Measurements from ENCODE around the gene RAB11FIP3. TPM values are rescaled to one million over a fixed set of nuclear protein-coding genes. Genes with fewer than 3 reads are reported as not detected.

Gene RAB11FIP3
- total RNA-seq, 1 experiment from 2014 or later, result 37.1 TPM

DNA sequence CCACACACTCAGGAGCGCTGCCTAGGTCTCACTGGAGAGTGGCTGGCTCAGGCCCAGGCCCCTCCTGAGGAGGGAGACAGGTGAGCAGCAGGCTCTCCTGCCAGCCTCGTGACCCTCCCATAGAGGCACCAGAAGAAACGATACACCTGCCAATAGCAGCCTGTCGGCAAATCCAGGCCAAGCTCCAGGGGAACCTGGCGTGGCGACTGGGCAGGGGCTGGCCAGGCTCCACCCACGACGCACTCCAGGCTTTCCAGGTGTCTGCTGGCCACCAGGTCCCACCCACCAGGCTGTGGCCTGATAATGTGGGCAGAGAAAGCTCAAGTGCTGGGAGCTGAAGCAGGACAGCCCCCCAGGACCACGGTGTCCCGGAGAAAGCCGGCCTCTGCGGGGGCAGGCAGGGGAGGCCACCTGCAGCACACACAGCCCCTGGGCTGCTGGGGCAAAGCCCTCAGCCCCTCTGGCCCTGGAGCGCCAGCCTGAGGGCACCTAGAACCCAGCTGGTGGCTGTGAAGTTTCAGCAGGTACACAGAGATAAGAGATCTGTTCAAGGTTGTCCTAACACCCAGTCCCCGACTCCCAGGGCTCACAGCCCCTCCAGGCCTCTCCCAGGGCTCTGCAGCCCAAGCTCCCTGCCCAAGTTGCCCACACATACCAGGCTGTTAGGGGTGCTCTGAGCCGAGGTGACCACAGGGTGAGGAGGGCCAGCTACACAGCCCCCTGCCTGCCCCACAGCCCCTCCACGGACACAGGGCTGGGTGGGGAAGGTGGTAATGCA, 46.1 kb upstream of the RAB11FIP3 start:
- peak overlapping the region; percentile 1 for H3K4me2 ChIP-seq (ENCODE audit: insufficient read depth, insufficient read length, low read length)
- no peak overlapping the region for H3K9ac ChIP-seq (ENCODE audit: extremely low read depth, insufficient read length, low read length)
- H3K9me3 ChIP-seq (ENCODE audit: control insufficient read depth, low read depth, low read length), result no peaks in the 10 kb centered on the region
- H2AFZ ChIP-seq (ENCODE audit: low read length), result no peak overlapping the region
- no peaks in the 10 kb centered on the region for H3K79me1 ChIP-seq (ENCODE audit: insufficient read depth, low read depth, low read length, poor library complexity, severe bottlenecking)
- no peaks in the 10 kb centered on the region for H3K9me3 Mint-ChIP-seq
- no peak overlapping the region for H3K27ac ChIP-seq (ENCODE audit: insufficient read length, low read depth, low read length)
- peak overlapping the region in 1 of 3 experiments; percentile 48; a peak in 1 of 7 replicates for H3K27ac Mint-ChIP-seq
- H3T11ph ChIP-seq (ENCODE audit: low read length), result no peak overlapping the region
- no peak overlapping the region for H2BK15ac ChIP-seq (ENCODE audit: low read depth, low read length)
- no peak overlapping the region for H4K8ac ChIP-seq (replicated peaks; ENCODE audit: insufficient read length, low read depth, low read length)
- H3K27me3 Mint-ChIP-seq (ENCODE audit: low read depth), result peaks cover 3% of the 10 kb centered on the region; the same call in 1 of the 2 replicates
- no peak overlapping the region for H3K14ac ChIP-seq (ENCODE audit: insufficient read depth, low read length)
- peak overlapping the region; percentile 81 to 88 for H3K4me3 Mint-ChIP-seq
- no peak overlapping the region for H3K4ac ChIP-seq (ENCODE audit: low read depth, low read length)
- no peak overlapping the region for H2BK20ac ChIP-seq (ENCODE audit: low read depth, low read length, poor library complexity, severe bottlenecking)
- H3K4me1 ChIP-seq (ENCODE audit: insufficient read depth, low read length), result no peaks in the 10 kb centered on the region; the same call in 1 of the 2 replicates
- H4K91ac ChIP-seq (ENCODE audit: insufficient read length, low read depth, low read length), result no peak overlapping the region
- no peaks in the 10 kb centered on the region for H4K20me1 ChIP-seq (ENCODE audit: control insufficient read depth, insufficient read depth, insufficient read length)
- H3K4me1 Mint-ChIP-seq, result peaks cover 20 to 41% of the 10 kb centered on the region in 2 experiments
- H2BK120ac ChIP-seq (ENCODE audit: low read depth, low read length, poor library complexity, severe bottlenecking), result no peak overlapping the region
- no CpG with 5 or more reads among the region's 16 CpGs for WGBS (ENCODE audit: extremely low coverage, insufficient read length, low lambda C conversion rate)
- peaks cover 9% of the 10 kb centered on the region for H3K23me2 ChIP-seq (ENCODE audit: insufficient read length, low read depth, low read length, poor library complexity, severe bottlenecking)
- TF ChIP-seq, protein P1, sequence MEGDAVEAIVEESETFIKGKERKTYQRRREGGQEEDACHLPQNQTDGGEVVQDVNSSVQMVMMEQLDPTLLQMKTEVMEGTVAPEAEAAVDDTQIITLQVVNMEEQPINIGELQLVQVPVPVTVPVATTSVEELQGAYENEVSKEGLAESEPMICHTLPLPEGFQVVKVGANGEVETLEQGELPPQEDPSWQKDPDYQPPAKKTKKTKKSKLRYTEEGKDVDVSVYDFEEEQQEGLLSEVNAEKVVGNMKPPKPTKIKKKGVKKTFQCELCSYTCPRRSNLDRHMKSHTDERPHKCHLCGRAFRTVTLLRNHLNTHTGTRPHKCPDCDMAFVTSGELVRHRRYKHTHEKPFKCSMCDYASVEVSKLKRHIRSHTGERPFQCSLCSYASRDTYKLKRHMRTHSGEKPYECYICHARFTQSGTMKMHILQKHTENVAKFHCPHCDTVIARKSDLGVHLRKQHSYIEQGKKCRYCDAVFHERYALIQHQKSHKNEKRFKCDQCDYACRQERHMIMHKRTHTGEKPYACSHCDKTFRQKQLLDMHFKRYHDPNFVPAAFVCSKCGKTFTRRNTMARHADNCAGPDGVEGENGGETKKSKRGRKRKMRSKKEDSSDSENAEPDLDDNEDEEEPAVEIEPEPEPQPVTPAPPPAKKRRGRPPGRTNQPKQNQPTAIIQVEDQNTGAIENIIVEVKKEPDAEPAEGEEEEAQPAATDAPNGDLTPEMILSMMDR (conservative IDR thresholded peaks at IDR 0.05), result no peak
- no peak overlapping the region for H2AK5ac ChIP-seq (ENCODE audit: insufficient read length, low read length)
- no peak overlapping the region for H3K23ac ChIP-seq (ENCODE audit: insufficient read length, low read depth, low read length)
- H3K56ac ChIP-seq (ENCODE audit: insufficient read length, low read depth, low read length), result no peak overlapping the region
- H2BK5ac ChIP-seq (ENCODE audit: insufficient read length, low read length), result no peak overlapping the region
- no peak overlapping the region for H3K18ac ChIP-seq (ENCODE audit: insufficient read length, low read depth, low read length)
- DNase-seq, result peak; percentile 98
- no peaks in the 10 kb centered on the region for H3K27me3 ChIP-seq (ENCODE audit: insufficient read depth, low read length)
- no peaks in the 10 kb centered on the region; the same call in 1 of the 2 replicates for H3K79me2 ChIP-seq (ENCODE audit: insufficient read depth, low read length)
- H3K36me3 Mint-ChIP-seq (ENCODE audit: insufficient read depth in 1 of 3, low read depth in 3 of 3), result peaks cover 0 to 25% (median 5%) of the 10 kb centered on the region in 3 experiments; a peak in 6 of 7 replicates
- no peak overlapping the region for H4K5ac ChIP-seq (ENCODE audit: insufficient read length, low read depth, low read length)
- H2BK12ac ChIP-seq (ENCODE audit: insufficient read length, low read depth, low read length), result no peak overlapping the region
